NCI-H1417 treated with DMSO at 0.1 percent for 48 hours (cell line): ENCODE results near the gene PCMT1.
"Not testable (repeated sequence)": the region's sequence is repeated elsewhere in the genome, so short reads cannot be mapped to it uniquely, and the experiment has no call there.

Experiments
- DNase-seq: peaks from one replicate; lab custom pipeline; 2025; lab: John Stamatoyannopoulos, UW

PCMT1 gene

GRCh38 chr6:149820506-149820905 is 71.0 kb downstream of the PCMT1 start:
- DNase-seq = no peak

GRCh38 chr6:149821492-149821891 is 72.0 kb downstream of the PCMT1 start:
- DNase-seq = no peak

DNA sequence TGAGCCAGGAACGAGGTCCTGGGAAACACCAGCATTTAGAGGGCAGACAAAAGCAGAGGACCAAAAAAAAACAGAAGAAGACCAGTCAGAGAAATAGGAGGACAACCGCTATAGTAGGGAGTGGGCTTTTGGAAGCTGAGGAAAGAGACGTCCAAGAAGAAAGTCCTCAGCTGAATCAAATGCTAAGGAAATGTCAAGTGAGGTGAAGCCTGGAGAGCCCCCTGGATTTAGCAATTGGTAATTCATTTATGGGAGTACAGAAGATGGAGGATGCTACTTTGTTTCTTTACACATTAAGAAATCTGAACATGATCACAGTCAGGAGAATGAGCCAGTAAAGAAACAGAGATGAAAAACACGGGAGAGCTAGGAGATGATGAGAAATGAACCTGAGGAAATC is 73.5 kb downstream of the PCMT1 start:
- no peak for DNase-seq

- no peak for DNase-seq
These were observed 75.8 kb downstream of the PCMT1 start for GRCh38 chr6:149825292-149825691.

DNA sequence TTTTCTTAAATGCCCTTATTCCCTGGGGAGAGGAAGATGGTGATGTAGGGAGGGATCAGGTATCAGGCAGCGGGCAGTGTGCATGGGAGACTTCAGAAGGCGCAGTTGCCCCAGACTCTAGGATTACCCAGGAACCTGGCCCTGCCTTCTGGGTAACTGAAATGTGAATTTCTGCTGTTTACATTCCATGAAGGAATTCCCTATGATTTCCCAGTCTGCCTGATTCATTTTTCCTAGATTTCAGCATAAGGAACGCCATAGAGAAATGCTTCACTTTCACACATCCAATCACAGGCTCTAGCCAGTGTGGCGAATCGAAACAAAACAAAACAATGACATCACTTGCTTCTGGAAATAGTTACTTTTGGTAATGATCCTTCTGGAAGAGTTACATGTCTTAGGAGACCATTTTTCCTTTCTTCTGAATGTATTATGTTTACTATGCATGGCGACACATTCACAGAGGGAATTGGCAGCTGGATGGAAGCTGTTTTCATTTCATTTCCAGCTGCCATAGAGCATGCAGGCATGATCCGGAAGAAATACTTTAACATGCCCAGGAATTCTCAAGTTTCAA is 81.3 kb downstream of the PCMT1 start:
- no peak for DNase-seq

GRCh38 chr6:149831308-149831820 is 81.8 kb downstream of the PCMT1 start:
- no peak for DNase-seq

- DNase-seq = no peak
These were observed 84.1 kb downstream of the PCMT1 start for GRCh38 chr6:149833651-149834050.

DNA sequence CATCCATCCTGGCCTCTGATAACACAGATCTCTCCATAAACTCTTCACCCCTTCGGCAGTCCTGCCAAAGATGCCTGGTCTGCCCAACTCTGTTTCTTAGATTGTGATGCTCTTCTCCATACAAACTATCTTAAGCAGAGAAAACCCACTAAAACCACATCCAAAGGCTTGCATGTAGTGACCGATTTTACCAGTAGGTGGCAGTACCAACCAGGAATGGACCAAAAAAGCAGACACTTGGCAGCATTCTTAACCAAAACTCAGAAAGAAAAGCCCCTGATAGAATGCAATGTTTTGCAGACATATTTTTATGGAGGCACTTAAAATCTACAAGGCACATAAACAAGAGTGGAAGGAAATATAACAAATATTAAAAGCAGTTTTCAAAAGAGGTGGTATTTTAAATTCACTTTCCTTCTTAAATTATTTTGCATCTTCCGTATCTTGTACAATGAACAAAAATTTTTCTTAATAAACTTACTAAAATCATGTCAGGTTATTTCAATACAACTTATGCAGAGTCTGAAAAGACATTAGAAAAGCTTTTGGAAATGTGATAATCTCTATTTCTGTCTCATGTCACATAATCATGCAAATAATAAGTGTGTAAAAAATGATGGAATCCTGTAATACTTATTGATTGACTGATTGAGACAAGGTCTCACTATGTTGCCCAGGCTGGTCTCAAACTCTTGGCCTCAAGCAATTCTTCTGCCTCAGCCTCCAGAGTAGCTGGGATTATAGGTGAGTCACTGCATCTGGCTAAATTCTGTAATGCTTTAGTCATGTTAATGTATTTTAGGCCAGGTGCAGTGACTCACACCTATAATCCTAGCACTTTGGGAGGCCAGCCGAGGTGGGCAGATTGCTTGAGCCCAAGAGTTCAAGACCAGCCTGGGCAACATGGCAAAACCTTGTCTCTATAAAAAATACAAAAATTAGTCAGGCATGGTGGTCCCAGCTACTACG is 85.3 kb downstream of the PCMT1 start:
- DNase-seq = no peak

DNA sequence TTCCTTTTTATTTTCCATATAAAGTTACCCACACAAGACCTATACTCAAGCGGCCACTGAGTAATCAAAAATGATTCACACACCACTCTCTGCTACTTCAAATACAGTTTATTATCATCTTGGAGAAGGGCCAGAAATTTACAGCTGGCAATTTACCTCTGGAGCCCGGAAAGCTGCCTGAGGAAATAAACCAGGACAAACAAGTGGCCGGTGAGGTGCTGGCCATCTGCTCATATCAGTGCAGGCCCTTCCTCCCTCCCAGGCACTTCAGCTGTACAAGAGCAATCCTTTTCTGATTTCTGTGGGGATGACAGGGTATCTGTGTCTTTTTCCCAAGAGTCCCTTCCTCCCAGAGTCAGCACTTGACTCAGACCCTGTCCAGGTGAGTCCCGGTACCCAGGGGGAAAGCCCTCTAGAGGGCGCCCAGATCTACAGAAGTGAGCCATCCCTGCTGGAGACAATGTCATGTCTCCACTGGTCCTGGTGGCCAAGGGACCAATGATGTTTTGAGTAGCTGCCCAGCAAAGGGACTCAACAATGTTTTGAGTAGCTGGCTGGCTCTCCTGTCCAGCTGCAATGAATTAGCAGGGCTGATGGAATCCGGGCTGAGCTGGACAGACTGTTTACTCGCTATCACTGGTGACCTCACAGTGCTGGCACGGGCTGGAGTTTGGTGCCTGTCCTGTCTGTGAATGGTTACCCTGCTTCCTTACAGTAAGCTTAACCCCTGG is 91.0 kb downstream of the PCMT1 start:
- DNase-seq = peak; percentile 86

DNA sequence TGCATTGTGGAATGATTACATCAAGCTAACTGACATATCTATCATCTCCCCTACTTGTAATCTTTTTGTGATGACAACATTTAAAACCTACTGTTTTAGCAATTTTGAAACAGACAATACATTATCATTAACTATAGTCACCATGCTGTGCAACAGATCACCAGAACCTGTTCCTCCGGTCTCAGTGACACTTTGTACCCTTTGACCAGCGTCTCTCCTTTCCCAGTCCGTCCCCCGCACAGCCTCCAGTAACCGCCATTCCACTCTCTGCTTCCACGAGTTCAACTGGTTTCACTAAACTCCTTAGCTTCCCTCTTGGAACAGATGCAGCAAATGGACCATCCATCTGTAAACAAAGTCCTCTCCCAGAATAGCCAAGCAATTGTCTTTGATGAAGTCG is 92.8 kb downstream of the PCMT1 start:
- no peak for DNase-seq

GRCh38 chr6:149843051-149843633 is 93.6 kb downstream of the PCMT1 start:
- no peak for DNase-seq

DNA sequence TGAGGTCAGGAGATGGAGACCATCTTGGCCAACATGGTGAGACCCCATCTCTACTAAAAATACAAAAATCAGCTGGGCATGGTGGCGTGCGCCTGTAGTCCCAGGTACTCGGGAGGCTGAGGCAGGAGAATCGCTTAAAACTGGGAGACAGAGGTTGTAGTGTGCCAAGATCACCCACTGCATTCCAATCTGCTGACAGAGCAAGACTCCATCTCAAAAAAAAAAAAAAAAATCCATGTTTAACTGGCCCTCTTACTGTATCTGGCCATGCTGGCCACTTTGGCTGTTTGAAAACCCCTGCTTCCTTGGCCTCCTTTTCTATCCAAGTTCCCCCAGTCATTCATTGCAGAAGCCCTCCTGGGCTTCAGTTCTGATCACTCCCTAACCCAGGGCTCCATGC is 94.5 kb downstream of the PCMT1 start:
- not testable (repeated sequence) for DNase-seq

DNA sequence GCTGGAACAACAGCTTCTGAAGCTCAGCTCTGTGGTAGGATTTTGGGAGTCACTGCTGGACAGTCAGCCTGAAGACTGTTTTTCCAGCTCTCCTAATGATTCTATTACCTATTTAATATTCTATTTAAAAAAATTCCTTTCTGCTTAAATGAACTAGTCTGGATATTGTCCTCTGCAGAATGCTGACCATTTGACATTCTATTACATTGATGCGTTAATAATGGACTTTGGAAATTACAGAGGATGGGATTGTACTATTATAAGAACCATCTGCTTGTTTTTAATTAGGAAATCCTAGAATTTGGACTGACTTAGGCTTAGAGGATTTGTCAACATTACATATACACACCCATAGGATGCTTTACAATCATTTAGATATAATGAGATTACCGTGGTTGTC is 94.9 kb downstream of the PCMT1 start:
- DNase-seq = no peak

GRCh38 chr6:149845549-149845948 is 96.0 kb downstream of the PCMT1 start:
- no peak for DNase-seq

DNA sequence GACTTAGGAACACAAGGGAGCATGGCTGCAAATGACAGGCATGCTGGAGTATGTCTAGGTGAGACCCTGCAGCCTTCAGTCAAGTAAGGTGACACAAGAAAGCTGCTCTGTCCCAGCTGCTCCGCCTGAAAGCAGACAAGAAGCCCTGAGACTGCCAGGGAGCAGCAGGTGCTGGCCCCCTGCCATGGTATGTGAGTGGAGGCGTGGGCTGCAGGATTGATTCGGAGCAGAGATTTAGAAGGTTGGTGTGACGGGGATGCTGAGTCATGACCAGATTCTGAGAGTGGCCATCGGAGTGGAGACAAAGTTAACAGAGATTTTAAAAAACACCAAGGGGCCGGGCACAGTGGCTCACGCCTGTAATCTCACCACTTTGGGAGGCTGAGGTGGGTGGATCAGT is 96.8 kb downstream of the PCMT1 start:
- DNase-seq = no peak

GRCh38 chr6:149847939-149848267 is 98.4 kb downstream of the PCMT1 start:
- no peak for DNase-seq

- DNase-seq = not testable (repeated sequence)
These were observed 98.8 kb downstream of the PCMT1 start for GRCh38 chr6:149848343-149848742.

- DNase-seq = no peak
These were observed 102.0 kb downstream of the PCMT1 start for GRCh38 chr6:149851461-149852110.

- DNase-seq = no peak
These were observed 102.6 kb downstream of the PCMT1 start for GRCh38 chr6:149852180-149852579.

- DNase-seq = no peak
These were observed 103.3 kb downstream of the PCMT1 start for GRCh38 chr6:149852881-149853280.

DNA sequence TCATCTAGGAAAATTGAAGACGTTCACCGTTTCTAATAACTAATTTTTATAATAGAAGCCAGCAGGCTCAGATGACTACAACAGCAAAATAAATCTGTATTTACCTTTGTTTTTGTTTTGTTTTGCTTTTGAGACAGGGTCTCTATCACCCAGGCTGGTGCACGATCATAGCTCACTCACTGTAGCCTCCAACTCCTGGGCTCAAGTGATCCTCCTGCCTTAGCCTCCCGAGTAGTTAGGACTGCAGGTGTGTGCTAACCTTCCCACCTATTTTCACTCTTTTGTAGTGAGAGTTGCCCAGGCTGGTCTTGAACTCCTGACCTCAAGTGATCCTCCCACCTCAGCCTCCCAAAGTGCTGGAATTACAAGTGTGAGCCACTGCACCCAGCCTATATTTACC is 104.5 kb downstream of the PCMT1 start:
- DNase-seq = not testable (repeated sequence)

DNA sequence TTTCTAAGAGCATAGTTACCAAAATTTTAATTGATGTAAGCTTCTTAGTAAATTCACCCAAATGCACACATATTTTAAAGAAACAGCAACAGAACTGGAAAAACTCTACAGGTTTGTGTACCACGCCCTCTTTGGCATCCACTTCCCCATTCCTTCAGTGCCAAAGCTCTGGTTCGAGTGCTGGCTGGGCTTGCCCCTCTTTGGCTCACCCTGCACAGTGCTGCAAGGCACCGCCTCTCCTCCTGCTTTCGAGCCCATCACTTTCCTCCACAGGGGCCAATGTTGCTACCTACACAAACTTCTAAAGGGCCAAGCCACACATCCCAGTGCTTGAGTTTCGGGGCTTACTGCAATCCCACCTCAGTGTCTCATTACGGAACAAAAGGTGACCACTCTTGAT is 105.0 kb downstream of the PCMT1 start:
- DNase-seq = no peak
